ENCODE measurements around the gene TSPAN5.

DNA sequence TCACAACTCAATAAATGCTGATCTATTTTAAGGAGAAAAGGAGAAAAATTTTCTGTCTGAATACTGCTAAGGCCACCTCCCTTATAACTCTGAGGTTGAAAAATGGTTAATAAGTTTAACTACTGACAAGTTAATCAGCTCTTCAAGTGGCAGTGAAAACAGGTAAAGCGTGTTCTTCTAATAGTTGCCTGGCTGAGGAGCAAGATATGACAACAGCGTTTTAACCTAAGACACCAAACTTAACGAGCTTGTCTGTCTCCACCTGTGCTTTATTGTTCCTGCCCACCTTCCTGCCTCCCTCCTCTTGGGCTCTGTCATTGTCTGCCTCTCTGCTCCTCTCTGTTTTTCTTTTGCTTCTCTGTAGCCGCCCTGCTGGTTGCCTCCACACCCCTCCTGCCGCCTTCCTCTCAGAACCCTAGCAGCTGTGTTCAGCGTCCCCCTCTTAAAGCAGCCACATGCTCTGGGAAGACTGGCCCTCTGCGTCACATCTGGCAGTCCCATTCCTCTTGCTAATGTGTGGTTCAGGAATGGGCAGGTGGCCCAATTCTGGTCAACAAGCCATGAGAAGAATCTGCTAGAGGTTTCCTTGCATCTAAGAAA is 4.3 kb upstream of the TSPAN5 start:
- TF ChIP-seq, protein P1, sequence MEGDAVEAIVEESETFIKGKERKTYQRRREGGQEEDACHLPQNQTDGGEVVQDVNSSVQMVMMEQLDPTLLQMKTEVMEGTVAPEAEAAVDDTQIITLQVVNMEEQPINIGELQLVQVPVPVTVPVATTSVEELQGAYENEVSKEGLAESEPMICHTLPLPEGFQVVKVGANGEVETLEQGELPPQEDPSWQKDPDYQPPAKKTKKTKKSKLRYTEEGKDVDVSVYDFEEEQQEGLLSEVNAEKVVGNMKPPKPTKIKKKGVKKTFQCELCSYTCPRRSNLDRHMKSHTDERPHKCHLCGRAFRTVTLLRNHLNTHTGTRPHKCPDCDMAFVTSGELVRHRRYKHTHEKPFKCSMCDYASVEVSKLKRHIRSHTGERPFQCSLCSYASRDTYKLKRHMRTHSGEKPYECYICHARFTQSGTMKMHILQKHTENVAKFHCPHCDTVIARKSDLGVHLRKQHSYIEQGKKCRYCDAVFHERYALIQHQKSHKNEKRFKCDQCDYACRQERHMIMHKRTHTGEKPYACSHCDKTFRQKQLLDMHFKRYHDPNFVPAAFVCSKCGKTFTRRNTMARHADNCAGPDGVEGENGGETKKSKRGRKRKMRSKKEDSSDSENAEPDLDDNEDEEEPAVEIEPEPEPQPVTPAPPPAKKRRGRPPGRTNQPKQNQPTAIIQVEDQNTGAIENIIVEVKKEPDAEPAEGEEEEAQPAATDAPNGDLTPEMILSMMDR (conservative IDR thresholded peaks at IDR 0.05; ENCODE audit: low read depth, low read length): no peak
- TF ChIP-seq MAZ (IDR thresholded peaks at IDR 0.05; ENCODE audit: borderline replicate concordance, low read depth, low read length): no peak

All from IMR-90 (cell line).